Thoracic aorta (tissue), 2 donors: ENCODE data around the gene UBQLNL. TPM values are rescaled to one million over a fixed set of nuclear protein-coding genes. Genes with fewer than 3 reads are reported as not detected.

Experiments used
- ATAC-seq: fragments of 150-250 bp; one replicate; pipeline ENCODE4 v1.8.0; 2017; ENCODE audit warnings: low read depth; ENCODE audit not compliant: insufficient number of reproducible peaks, low FRiP score
- DNase-seq: peaks from one replicate; pipeline ENCODE4 v3.0.0-alpha.2; 2020; ENCODE audit warnings: low spot score
- H3K27ac ChIP-seq, 2 donors: fragments of 200-600 bp; sonication (generic); 1 replicate in 1 of 2; 2 replicates in 1 of 2; pipeline ENCODE4 v1.5.1; 2016; ENCODE audit warnings: mild to moderate bottlenecking in 2 of 2, moderate library complexity in 2 of 2
- H3K27me3 ChIP-seq: fragments of 200-600 bp; sonication (generic); replicated peaks from 2 replicates; pipeline ENCODE4 v1.6.0; 2016; ENCODE audit warnings: mild to moderate bottlenecking; ENCODE audit not compliant: insufficient read depth
- H3K36me3 ChIP-seq: fragments of 200-600 bp; sonication (generic); one replicate; pipeline ENCODE4 v1.5.1; 2016
- H3K4me1 ChIP-seq, 2 donors: fragments of 200-600 bp; sonication (generic); 1 replicate in 1 of 2; 2 replicates in 1 of 2; pipeline versions ENCODE4 v1.5.1 to v1.6.0; 2016; ENCODE audit warnings: low read depth in 2 of 2, mild to moderate bottlenecking in 1 of 2; ENCODE audit not compliant: control insufficient read depth in 1 of 2
- H3K4me3 ChIP-seq: fragments of 200-600 bp; sonication (generic); 2 replicates; pipeline ENCODE4 v1.5.1; 2016; ENCODE audit warnings: mild to moderate bottlenecking
- H3K9me3 ChIP-seq: fragments of 200-600 bp; sonication (generic); 2 replicates; pipeline ENCODE4 v1.5.1; 2016
- CTCF ChIP-seq: fragments of 200-600 bp; sonication (generic); IDR thresholded peaks from one replicate; pipeline ENCODE4 v1.5.1; 2019; ENCODE audit warnings: antibody characterized with exemption
- total RNA-seq, 2 donors: library from RNA; depleted of rRNA; stranded (reverse); fragments of >200 nt; gene quantifications; one replicate each; pipeline versions ENCODE4 v1.1.0 to v1.2.3, GENCODE V29; 2016

Gene UBQLNL
- total RNA-seq, 2 donors from 2014 or later: 0.56 to 1.4 TPM

GRCh38 chr11:5500393-5500801 lies 16.1 kb downstream of the UBQLNL start:
- Histone ChIP-seq H3K9me3 (no peaks in the 10 kb centered on the region), H3K4me3 (no peak overlapping the region), H3K4me1 (no peaks in the 10 kb centered on the region), H3K36me3 (no peaks in the 10 kb centered on the region), H3K27ac (no peak overlapping the region), H3K27me3 (no peaks in the 10 kb centered on the region)
- ATAC-seq: no peak
- DNase-seq: no peak
- TF ChIP-seq CTCF: no peak

- no peaks in the 10 kb centered on the region for H3K27me3 ChIP-seq
- DNase-seq (no peak), ATAC-seq (no peak)
- no peak overlapping the region for H3K27ac ChIP-seq
- no peaks in the 10 kb centered on the region for H3K36me3 ChIP-seq
- no peak overlapping the region for H3K4me3 ChIP-seq
- H3K4me1 ChIP-seq: no peaks in the 10 kb centered on the region
- TF ChIP-seq CTCF: no peak
- H3K9me3 ChIP-seq: no peaks in the 10 kb centered on the region
These were observed 16.8 kb downstream of the UBQLNL start for GRCh38 chr11:5499671-5500070.

- DNase-seq (no peak), ATAC-seq (no peak)
- Histone ChIP-seq H3K27ac (no peak overlapping the region), H3K36me3 (no peaks in the 10 kb centered on the region), H3K9me3 (no peaks in the 10 kb centered on the region), H3K4me1 (no peaks in the 10 kb centered on the region), H3K27me3 (no peaks in the 10 kb centered on the region), H3K4me3 (no peak overlapping the region)
- no peak for TF ChIP-seq CTCF
These were observed 26.7 kb downstream of the UBQLNL start for GRCh38 chr11:5489576-5490357.

GRCh38 chr11:5488798-5489399 lies 27.6 kb downstream of the UBQLNL start:
- ATAC-seq (no peak), DNase-seq (no peak)
- TF ChIP-seq CTCF: no peak
- H3K27me3 ChIP-seq: no peaks in the 10 kb centered on the region
- no peak overlapping the region for H3K27ac ChIP-seq
- H3K36me3 ChIP-seq: no peaks in the 10 kb centered on the region
- H3K9me3 ChIP-seq: no peaks in the 10 kb centered on the region
- H3K4me3 ChIP-seq: no peak overlapping the region
- H3K4me1 ChIP-seq: no peaks in the 10 kb centered on the region

- Histone ChIP-seq H3K27ac (no peak within 1 kb of the TSS), H3K4me3 (no peak within 1 kb of the TSS), H3K9me3 (no peaks in the 10 kb centered on the region), H3K27me3 (no peaks in the 10 kb centered on the region), H3K4me1 (no peaks in the 10 kb centered on the region), H3K36me3 (no peaks in the 10 kb centered on the region)
- ATAC-seq (no peak), DNase-seq (no peak)
- TF ChIP-seq CTCF: no peak
These were observed 28.1 kb downstream of the UBQLNL start, which contains the start of gene OR52D1 for GRCh38 chr11:5488385-5488784. OR52D1 (plus strand) TSS chr11:5488685; CDS start chr11:5488707, 22 bp downstream.
